ENCODE results near the gene ABCC11.
A peak's percentile ranks its signal among the peaks of the same experiment; 100 is the strongest.

ABCC11 gene

GRCh38 chr16:48247311-48247710, at the start of gene ABCC11:
ABCC11 (minus strand) TSS chr16:48247539; CDS start chr16:48231921, 15,618 bp downstream.
- FAIRE-seq, result no peak
- no peak for DNase-seq (ENCODE audit: extremely low spot score, insufficient read length, low read depth)

- FAIRE-seq (no peak), DNase-seq (ENCODE audit: extremely low spot score, insufficient read length, low read depth) (no peak)
These were observed 48.3 kb upstream of the ABCC11 start for GRCh38 chr16:48295488-48296281.

DNA sequence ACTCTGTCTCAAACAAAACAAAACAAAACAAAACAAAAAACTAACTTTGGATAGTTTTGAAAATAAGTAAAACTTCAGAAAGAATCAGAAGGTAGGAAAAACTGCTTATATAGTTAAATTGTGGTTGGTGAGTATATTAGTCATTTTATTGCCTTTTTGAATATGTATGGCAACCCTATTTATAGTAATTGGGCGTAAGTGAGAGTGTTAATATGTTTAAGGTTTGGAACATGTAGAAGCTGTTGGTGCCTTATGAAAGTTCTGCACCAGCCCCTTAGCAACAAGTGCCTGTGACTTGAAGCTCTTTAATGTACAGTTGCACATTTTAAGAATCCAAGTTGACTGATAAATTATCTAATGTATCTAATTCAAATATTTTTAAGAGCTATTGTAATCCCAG, 47.4 kb upstream of the ABCC11 start:
- FAIRE-seq, result no peak
- DNase-seq (ENCODE audit: extremely low spot score, insufficient read length, low read depth), result no peak

- DNase-seq (ENCODE audit: extremely low spot score, insufficient read length, low read depth) (no peak), FAIRE-seq (no peak)
These were observed 45.1 kb upstream of the ABCC11 start for GRCh38 chr16:48292452-48292851.

DNA sequence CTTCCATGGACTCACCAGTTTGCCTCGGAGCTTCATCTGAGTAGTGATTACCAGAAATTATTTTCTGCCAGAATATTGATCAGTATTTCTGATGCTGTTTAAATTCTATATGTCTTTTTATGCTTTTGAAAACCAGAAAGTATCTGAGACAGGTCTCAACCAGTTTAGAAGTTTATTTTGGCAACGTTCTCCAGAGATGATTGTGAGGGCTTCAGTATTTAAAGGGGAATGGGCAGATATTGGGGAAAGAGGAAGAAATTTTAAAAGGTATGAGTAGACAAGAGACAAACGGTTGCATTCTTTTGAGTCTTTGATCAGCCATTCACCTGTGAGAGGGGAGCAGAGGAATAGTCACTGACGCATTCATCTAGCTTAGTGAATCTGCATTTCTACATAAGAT, 44.4 kb upstream of the ABCC11 start:
- DNase-seq (ENCODE audit: extremely low spot score, insufficient read length, low read depth) (no peak), FAIRE-seq (no peak)

DNA sequence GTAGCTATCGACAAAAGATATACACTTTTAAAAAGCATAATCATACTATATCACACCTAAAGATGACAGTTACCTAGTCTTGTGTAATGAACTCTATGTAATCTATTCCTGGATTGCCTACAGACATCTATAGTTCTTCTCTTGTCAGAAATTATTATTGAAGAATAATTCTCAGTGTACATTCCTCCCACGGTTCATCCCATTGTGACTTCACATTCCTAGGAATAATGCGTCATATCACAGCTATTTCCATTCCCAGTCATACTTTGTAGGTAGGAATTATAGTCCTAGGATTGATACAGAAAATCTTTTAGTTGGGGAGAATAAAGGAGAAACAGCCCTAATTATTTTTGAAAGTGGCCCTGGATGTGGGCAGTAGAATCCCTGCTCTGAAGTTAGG, 44.0 kb upstream of the ABCC11 start:
- no peak for FAIRE-seq
- DNase-seq (ENCODE audit: extremely low spot score, insufficient read length, low read depth), result no peak

GRCh38 chr16:48287239-48287638, 39.9 kb upstream of the ABCC11 start:
- FAIRE-seq, result no peak
- no peak for DNase-seq (ENCODE audit: extremely low spot score, insufficient read length, low read depth)

GRCh38 chr16:48284772-48285409, 37.6 kb upstream of the ABCC11 start:
- FAIRE-seq, result peak; percentile 60

GRCh38 chr16:48282636-48283263, 35.4 kb upstream of the ABCC11 start:
- FAIRE-seq, result no peak
- DNase-seq (ENCODE audit: extremely low spot score, insufficient read length, low read depth), result no peak

More at GRCh38 chr16:48284772-48285409, 37.6 kb upstream of the ABCC11 start:
- DNase-seq (ENCODE audit: extremely low spot score, insufficient read length, low read depth), result no peak

DNA sequence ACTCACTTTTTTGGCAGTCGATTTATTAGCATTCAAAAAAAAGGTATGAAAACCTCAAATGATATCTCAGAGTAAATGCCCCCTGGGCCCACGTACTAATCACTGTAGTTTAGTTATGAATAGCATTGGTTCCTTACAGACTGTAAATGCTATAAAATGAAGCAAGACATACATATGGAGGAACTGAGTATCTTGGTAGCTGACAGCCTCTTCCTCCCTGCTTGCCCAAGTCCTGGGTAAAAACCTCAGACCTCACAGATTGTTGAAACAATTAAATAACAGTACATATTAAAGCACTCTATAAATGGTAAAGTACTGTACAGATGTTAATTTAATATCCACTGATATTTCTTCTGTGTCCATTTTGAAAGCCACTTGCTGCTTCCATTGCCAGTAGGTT, 33.2 kb upstream of the ABCC11 start:
- FAIRE-seq, result no peak

DNA sequence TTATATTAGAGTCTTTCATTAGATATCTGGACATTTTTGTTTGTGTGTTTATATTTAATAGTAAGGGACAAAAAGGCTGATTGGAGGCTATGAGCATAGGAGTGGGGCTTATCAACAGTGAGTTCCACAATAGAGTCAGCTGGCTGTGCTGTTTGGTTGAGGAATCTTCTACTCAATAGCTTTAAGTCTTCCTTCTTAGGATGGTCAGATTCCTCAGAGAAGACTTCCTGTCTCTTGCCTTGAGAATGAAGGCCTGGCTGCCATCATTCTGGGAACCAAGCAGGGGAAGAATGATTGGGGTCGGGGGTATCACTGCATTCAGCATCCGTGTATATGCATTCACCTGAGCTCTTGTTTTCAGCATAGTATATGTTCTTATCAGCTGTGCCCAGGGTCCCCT, 31.9 kb upstream of the ABCC11 start:
- FAIRE-seq (no peak), DNase-seq (ENCODE audit: extremely low spot score, insufficient read length, low read depth) (no peak)

More for the DNA sequence above, 33.2 kb upstream of the ABCC11 start:
- DNase-seq (ENCODE audit: extremely low spot score, insufficient read length, low read depth), result no peak

- DNase-seq (ENCODE audit: extremely low spot score, insufficient read length, low read depth), result no peak
- FAIRE-seq, result no peak
These were observed 29.8 kb upstream of the ABCC11 start for GRCh38 chr16:48277158-48277557.

DNA sequence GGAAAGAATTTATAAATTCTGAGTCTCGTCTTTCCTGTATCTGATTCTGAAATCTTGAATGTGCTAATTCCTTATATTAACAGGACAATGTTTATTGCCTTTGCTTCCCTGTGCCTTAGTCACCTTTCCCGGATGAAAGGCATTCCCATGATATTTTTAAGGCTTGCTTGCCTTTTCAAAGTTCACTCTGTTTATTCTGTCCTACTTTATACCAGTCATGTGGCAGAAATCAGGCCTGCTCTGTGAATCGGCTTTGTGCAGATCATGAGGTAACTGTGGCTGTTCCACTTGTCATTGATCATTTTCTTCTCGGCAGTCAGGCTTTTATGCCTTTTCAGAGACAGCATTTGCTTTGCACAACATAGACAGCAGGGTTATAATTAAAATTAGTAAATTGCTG, 28.8 kb upstream of the ABCC11 start:
- DNase-seq (ENCODE audit: extremely low spot score, insufficient read length, low read depth) (no peak), FAIRE-seq (no peak)

DNA sequence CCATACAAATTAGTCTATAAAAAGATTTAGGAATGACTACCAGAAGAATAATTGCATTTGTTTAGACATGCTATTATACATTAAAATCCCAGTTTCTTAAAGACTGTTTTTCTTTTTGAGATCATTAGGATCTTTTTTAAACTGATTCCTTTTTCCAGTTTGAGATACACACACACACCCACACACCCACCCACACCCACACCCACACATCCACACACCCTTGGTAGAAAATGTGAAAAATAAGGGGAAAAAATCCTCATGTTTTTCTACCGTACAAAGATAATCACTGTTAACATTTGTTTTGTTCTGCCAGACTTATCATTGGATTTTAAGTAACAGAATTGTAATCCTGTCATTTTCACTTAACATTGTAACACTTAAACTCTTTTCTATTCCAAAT, 27.1 kb upstream of the ABCC11 start:
- DNase-seq (ENCODE audit: extremely low spot score, insufficient read length, low read depth) (no peak), FAIRE-seq (no peak)

GRCh38 chr16:48272837-48273421, 25.6 kb upstream of the ABCC11 start:
- DNase-seq (ENCODE audit: extremely low spot score, insufficient read length, low read depth) (no peak), FAIRE-seq (no peak)

DNA sequence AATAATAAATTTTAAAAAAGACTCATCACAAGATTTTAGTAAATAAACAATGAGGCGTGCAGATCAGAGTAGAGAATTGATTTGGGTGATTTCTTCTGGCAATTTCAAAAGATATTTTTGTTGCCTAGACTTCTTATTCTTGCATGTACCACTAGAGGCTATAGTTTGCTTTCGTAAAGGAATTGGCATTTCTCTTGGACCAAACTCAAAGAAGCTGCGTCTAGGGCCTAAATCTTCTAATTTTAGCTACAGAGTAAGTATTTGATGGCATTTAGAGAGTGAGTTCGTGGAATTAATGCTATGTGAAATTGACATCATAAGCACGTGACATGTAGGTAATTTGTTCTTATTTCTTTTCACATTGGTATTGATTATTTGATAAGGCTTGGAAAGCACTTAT, 24.4 kb upstream of the ABCC11 start:
- DNase-seq (ENCODE audit: extremely low spot score, insufficient read length, low read depth), result no peak
- no peak for FAIRE-seq

- DNase-seq (ENCODE audit: extremely low spot score, insufficient read length, low read depth), result no peak
- FAIRE-seq, result no peak
These were observed 21.7 kb upstream of the ABCC11 start for GRCh38 chr16:48269011-48269410.

DNA sequence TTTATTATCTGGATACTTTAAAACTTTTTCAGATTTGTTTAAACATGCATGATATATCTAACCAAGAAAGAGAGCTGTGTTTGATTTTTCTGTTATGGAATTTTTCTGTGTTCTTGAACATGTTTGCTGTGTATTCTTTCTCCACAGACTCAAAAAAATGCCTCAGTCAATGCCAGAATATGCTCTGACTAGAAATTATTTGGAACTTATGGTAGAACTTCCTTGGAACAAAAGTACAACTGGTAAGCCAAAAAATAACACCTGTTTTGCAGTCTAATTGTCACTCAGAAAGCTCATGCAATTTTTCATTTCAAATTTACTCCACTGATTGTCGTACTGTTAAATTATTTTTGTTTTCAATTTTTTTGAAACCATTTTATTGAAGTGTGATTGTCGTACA, 15.3 kb upstream of the ABCC11 start:
- DNase-seq (ENCODE audit: extremely low spot score, insufficient read length, low read depth), result no peak
- FAIRE-seq, result no peak

DNA sequence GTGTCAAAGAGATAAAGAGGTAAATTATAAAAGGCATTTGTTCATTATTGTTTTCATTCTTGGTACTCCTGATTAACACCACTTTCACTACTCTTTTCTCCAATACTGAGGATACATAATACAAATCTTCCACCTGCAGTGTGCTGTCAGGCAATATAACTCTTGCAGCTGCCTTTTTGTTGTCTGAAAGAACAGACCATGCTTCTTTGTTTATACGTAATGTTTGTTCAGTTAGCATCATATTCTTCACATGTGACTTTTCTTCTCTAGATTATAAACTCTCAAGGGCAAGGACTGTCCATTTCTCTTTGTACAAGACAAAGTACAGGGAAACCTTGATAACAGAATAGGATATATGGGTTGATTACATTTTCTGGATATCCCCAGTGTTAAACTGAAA, 14.2 kb upstream of the ABCC11 start:
- FAIRE-seq (no peak), DNase-seq (ENCODE audit: extremely low spot score, insufficient read length, low read depth) (no peak)

GRCh38 chr16:48256579-48257177, 9.3 kb upstream of the ABCC11 start:
- DNase-seq (ENCODE audit: extremely low spot score, insufficient read length, low read depth), result no peak
- no peak for FAIRE-seq

Data from GM18507 (cell line).